RWPE2 (cell line): ENCODE results near the gene MRPL11.
A peak's percentile ranks its signal among the peaks of the same experiment; 100 is the strongest.
"Not testable (repeated sequence)": the region's sequence is repeated elsewhere in the genome, so short reads cannot be mapped to it uniquely, and the experiment has no call there.

ENCODE experiments used
- ATAC-seq: fragments of 200-7000 bp; cut with Tn5 transposase; 3 replicates; pipeline ENCODE4 v1.9.1; 2021; ENCODE audit warnings: low read depth
- DNase-seq: peaks from one replicate; pipeline ENCODE4 v3.0.0-alpha.2; 2020; ENCODE audit warnings: low spot score
- H3K27ac ChIP-seq: fragments of 450-650 bp; 2 replicates; pipeline ENCODE4 v1.5.1; 2017; ENCODE audit warnings: mild to moderate bottlenecking; ENCODE audit not compliant: poor library complexity, severe bottlenecking
- H3K27me3 ChIP-seq: fragments of 250-450 bp; sonication (Bioruptor Pico); 2 replicates; pipeline ENCODE4 v1.5.1; 2021; ENCODE audit warnings: mild to moderate bottlenecking, moderate library complexity; ENCODE audit not compliant: insufficient read depth, poor library complexity, severe bottlenecking
- H3K36me3 ChIP-seq: fragments of 250-450 bp; sonication (Bioruptor Pico); 2 replicates; pipeline ENCODE4 v1.5.1; 2020; ENCODE audit warnings: low read depth, mild to moderate bottlenecking, moderate library complexity
- H3K4me1 ChIP-seq: fragments of 250-450 bp; sonication (Bioruptor Pico); 2 replicates; pipeline ENCODE4 v1.5.1; 2021; ENCODE audit warnings: mild to moderate bottlenecking, moderate library complexity; ENCODE audit not compliant: insufficient read depth, poor library complexity, severe bottlenecking
- H3K4me3 ChIP-seq: fragments of 250-450 bp; sonication (Bioruptor Pico); 2 replicates; pipeline ENCODE4 v1.5.1; 2021; ENCODE audit warnings: mild to moderate bottlenecking, moderate library complexity; ENCODE audit not compliant: severe bottlenecking
- H3K9me3 ChIP-seq: fragments of 250-450 bp; sonication (Bioruptor Pico); 2 replicates; pipeline ENCODE4 v1.5.1; 2021; ENCODE audit warnings: mild to moderate bottlenecking, moderate library complexity; ENCODE audit not compliant: severe bottlenecking
- CTCF ChIP-seq: fragments of 450-650 bp; IDR thresholded peaks from one replicate; pipeline ENCODE4 v1.5.1; 2017; ENCODE audit warnings: mild to moderate bottlenecking, moderate library complexity; ENCODE audit not compliant: poor library complexity, severe bottlenecking

The MRPL11 gene

GRCh38 chr11:66443602-66444001, 5.0 kb upstream of the MRPL11 start:
- ATAC-seq (peak; percentile 75), DNase-seq (no peak)
- H3K4me3 ChIP-seq: no peak overlapping the region
- peak overlapping the region; percentile 65 for H3K27ac ChIP-seq
- peaks cover 14% of the 10 kb centered on the region for H3K4me1 ChIP-seq
- no peaks in the 10 kb centered on the region for H3K36me3 ChIP-seq
- no peaks in the 10 kb centered on the region for H3K9me3 ChIP-seq
- H3K27me3 ChIP-seq: no peaks in the 10 kb centered on the region
- TF ChIP-seq CTCF: no peak

- not testable (repeated sequence) for ATAC-seq, DNase-seq, H3K27me3 ChIP-seq, H3K27ac ChIP-seq, H3K4me3 ChIP-seq, H3K9me3 ChIP-seq
- H3K36me3 ChIP-seq: peaks cover 16% of the 10 kb centered on the region
- peaks cover 14% of the 10 kb centered on the region for H3K4me1 ChIP-seq
Measured at GRCh38 chr11:66440940-66441282, 2.3 kb upstream of the MRPL11 start.

GRCh38 chr11:66440101-66440939, 1.7 kb upstream of the MRPL11 start:
- not testable (repeated sequence) for H3K9me3 ChIP-seq, H3K27me3 ChIP-seq, DNase-seq, ATAC-seq, H3K27ac ChIP-seq, H3K4me3 ChIP-seq
- Histone ChIP-seq H3K4me1 (peaks cover 14% of the 10 kb centered on the region), H3K36me3 (peaks cover 21% of the 10 kb centered on the region)

DNA sequence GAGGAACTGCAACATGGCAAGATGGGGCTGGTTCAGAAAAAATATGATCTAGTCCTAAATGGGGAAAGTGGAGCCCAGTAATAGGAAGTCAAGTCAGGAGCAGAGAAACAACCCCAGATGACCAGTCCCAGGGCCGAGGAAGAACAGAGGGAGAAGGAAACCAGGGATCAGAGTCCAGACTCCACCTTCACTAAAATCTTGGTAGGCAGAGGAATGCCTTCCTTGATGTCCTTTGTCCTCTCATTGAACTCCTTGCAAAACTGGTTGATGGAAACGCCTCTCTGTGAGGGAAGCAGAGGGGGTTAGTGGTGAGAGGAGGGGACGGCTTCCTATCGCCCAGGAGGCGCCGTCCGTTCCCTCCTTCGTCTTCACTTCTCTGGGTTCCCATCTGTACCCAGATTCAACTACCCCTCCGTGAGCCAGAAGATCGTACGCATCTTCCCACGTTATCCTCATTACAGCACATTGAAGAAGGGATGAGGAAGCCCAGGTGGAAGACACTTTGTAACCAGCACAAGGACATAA, 607 bp downstream of the MRPL11 start:
- Histone ChIP-seq H3K4me3 (peak overlapping the region; percentile 81), H3K4me1 (peaks cover under 1% of the 10 kb centered on the region), H3K36me3 (peaks cover 29% of the 10 kb centered on the region), H3K9me3 (no peaks in the 10 kb centered on the region), H3K27ac (peak overlapping the region; percentile 40), H3K27me3 (no peaks in the 10 kb centered on the region)
- no peak for TF ChIP-seq CTCF
- DNase-seq (no peak), ATAC-seq (no peak)

DNA sequence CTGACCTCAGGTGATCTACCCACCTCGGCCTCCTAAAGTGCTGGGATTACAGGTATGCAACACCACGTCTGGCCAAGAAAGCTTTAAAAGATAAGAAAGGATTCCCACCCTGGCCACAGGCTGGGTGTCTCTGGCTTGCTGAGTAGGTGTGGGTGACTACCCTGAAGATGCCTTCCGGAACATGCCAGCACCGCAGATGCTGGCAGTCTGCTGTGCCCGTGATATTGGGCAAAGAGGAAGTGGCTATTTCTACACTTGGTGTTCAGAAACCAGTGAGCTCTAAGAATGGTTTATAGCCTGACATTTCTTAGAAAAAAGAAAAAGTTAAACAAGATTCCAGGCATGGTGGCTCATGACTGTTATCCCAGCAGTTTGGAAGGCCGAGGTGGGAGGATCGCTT, 6.1 kb downstream of the MRPL11 start:
- no peak for TF ChIP-seq CTCF
- Histone ChIP-seq H3K27me3 (no peaks in the 10 kb centered on the region), H3K36me3 (peaks cover 29% of the 10 kb centered on the region), H3K9me3 (no peaks in the 10 kb centered on the region), H3K27ac (no peak overlapping the region), H3K4me3 (no peak overlapping the region), H3K4me1 (no peaks in the 10 kb centered on the region)
- DNase-seq (no peak), ATAC-seq (no peak)

GRCh38 chr11:66431871-66432329, 6.7 kb downstream of the MRPL11 start:
- DNase-seq, H3K4me1 ChIP-seq, H3K9me3 ChIP-seq, H3K4me3 ChIP-seq, H3K27ac ChIP-seq, H3K27me3 ChIP-seq: not testable (repeated sequence)
- H3K36me3 ChIP-seq: peaks cover 23% of the 10 kb centered on the region
- ATAC-seq: peak; percentile 48; the same call in 1 of the 3 replicates

DNA sequence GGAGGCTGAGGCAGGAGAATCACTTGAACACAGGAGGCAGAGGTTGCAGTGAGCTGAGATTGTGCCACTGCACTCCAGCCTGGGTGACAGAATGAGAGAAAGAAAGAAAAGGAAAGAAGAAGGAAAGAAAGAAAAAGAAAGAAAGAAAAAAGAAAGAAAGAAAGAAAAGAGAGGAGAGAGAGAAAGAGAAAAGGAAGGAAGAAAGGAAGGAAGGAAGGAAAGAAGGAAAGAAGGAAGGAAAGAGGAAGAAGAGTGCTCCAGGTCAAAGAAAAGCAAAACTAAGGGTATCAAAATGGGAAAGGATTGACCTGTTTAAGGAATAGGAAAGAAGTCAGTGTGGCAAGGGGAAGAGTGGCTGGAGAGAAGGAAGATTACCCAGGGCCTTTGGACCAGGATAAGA, 7.4 kb downstream of the MRPL11 start:
- H3K4me1 ChIP-seq, ATAC-seq, H3K4me3 ChIP-seq, H3K9me3 ChIP-seq, H3K27ac ChIP-seq, H3K27me3 ChIP-seq, DNase-seq: not testable (repeated sequence)
- peaks cover 17% of the 10 kb centered on the region for H3K36me3 ChIP-seq
